ENCODE measurements around the gene TRPM3. TPM values are rescaled to one million over a fixed set of nuclear protein-coding genes. Genes with fewer than 3 reads are reported as not detected.

Gene TRPM3
- total RNA-seq, 1 donor from 2014 or later = 26.1 TPM

DNA sequence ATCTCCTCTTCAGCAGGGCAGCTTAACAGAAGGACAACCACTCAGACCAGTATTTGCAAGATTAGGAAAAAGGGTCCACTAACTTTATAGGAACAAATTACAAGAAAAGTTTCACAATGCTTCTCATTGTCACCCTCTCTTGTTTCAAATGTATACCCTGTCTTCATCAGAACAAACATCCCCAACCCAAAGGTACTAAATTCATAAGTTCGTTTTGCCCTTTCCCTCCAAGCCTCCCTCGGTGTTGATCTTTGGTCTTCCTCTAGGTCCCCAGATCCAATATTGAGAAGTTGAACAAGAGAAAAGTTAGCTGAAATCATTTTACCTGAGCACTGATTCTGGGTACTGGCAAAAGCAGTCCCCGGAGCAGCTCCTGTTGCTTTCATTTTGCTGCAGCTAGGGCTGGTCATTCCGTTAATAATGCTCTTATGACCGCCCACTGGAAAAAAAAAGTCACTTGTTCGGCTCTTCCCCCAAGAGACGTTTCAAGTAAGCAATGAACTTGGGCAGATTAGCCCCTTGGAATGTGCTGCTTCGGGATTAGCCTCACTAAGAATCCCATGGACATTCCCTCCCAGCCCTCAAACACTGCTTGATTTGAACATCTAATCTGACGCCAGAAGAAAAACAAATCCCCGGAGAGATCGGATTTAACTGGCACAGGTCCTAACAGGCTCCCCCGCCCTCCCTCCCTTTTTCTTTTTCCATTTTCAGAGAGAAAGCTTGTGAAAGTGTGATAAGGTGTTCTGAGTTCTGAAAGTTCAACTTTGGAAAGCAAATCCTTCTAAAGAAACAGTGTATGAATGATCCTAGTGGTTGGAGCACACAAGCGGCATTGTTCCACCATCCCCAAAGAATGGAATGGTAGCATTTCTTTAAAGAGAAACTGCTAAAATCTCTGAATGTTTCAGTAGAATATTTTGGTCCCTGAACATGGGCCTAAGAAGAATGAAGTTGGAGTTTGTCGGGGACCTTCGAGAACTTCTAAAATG, 252.5 kb downstream of the TRPM3 start:
- ATAC-seq (peak; percentile 65), DNase-seq (ENCODE audit: low spot score) (no peak)
- intact Hi-C loops (cut with DNase I) = no loop called here

DNA sequence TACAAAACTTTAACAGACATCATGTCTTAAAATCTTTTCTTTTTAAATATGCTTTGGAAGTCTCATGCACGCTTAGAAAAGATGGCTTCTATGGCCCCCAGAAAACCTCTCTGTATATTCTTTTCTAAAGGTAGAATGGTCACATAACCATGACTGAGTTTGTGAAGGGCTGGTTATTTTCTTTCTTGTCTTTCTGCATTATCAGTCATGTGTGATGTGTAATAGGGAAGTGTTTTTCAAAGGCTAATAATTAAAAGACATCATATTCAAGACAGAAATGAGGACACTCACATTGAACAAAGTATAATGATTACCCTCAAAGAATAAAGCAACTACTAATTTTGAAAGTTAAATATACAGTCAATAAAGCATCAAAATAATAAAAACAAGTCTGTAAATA, 253.4 kb downstream of the TRPM3 start:
- intact Hi-C loops (cut with DNase I) = no loop called here
- ATAC-seq (no peak), DNase-seq (ENCODE audit: low spot score) (no peak)

DNA sequence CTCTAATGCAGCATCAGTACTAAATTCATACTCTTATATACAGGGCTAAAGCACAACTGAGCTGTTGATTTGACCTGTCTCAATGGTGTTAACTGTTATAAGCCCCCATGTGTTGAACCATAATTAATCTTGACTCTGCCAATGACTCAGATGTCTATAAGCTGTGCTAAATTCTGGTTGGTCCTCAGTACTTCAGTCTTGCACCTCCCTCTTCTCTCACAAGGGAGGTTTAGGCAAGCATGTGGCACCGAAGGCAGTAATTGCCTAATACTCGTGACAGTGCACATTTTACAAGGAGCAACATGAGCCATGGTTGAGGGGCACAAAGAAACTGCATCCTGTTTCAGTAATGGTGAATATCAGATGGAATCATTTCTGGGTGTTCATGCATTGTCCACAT, 255.9 kb downstream of the TRPM3 start:
- ATAC-seq (no peak), DNase-seq (ENCODE audit: low spot score) (no peak)
- intact Hi-C loops (cut with DNase I) = no loop called here

DNA sequence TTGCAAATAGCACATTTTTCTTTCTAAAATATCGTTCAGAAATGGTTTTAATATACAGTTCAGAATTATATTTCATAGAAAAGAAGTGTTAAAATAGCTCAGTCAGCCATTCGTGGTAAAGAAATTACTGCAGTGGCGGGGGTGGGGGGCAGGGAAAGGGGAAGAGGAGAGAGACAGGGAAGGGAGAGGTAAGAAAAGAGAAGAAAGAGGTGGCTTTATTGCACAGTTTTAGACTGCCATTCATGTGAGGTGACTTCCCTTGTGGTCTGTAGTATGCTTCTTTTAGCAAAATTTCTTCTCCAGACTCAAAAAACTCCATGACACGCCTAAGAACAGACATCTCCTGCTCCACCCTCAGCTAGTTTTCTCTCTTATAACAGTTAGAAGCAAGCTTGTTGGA, 259.6 kb downstream of the TRPM3 start:
- DNase-seq (ENCODE audit: low spot score) (no peak), ATAC-seq (no peak)
- intact Hi-C loops (cut with DNase I) = no loop called here

DNA sequence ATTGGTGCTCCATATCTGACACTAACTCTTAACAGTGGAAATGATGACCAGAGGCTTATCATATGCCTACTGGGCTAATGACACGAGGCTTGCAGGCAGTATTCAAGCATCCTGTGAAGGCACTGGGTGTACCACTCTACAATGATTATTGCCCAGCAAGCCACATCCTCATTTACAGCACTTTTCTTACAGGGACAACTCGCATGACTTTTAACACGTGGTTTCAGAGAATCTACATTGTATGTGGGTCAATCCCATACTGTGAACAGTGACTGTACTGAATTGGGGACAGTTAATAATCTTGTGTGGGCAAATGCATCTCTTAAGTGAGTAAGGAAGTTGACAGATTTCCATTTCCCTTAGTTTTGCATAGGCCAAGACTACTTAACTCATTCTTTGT, 260.0 kb downstream of the TRPM3 start:
- no peak for DNase-seq (ENCODE audit: low spot score)
- ATAC-seq = no peak
- intact Hi-C loops (cut with DNase I) = no loop called here

DNA sequence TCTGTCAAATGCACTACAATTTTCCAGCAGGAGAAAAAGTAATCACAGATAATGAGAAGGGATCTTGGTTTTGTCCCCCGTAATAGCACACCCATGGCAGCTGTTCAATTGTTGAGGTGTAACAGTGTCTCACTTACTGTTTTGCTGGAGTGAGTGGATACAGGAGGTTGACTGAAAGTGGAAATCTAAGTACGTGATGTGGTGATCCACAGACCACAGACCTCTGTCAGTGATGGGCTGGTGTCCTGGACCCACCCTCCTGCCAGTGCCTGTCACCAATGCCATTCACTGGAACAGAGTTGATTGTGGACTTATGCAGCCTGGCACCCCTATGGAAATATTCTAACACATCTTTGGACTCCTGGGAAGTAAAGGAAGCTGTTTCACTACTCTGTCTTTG, 261.7 kb downstream of the TRPM3 start:
- no peak for ATAC-seq
- no peak for DNase-seq (ENCODE audit: low spot score)
- intact Hi-C loops (cut with DNase I) = no loop called here

DNA sequence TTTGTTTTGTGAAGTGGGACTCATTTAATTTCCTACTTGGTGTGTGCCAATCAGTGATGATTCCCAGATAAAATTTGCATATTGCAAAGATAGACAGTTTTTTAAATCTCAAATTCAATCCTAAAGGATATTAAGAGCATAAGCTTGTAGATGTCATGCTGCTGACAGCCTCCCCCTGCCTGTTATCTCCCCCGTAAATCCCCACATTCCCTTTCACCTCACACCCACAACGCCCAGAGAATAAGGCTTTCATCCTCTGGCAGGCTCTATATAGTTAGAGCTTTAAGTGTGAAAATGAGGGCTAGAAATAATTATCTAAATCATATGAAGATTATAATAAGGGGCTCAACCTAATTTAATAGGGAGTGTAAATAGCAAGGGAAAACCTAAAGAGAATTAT, 265.0 kb downstream of the TRPM3 start:
- intact Hi-C loops (cut with DNase I) = no loop called here
- ATAC-seq = no peak
- DNase-seq (ENCODE audit: low spot score) = no peak

DNA sequence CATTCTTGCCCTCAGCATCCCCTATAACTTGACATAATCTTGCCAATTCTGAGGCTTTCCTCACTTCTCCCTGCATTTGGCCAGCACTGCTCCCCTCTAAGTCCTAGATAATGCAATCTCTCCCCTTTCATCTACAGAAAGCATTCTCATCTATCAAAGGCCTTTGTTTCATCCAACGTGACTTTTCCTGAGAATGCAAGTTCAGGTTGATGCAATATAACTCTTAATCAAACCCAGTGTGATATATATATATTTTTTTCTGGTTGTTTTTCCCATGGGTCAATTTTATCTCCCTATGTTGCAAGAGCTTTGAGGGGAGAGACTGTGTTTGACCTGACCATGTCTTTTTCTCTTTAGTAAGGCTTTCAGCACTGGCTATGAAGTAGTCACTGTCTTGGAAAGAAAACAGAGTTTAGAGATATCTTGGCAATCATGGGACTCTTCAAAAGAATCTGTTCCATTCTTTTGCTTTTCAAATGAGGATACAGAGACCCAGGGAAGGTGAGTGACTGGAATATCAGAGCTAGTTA, 268.6 kb downstream of the TRPM3 start:
- ATAC-seq (no peak), DNase-seq (ENCODE audit: low spot score) (no peak)
- intact Hi-C loops (cut with DNase I) = no loop called here

DNA sequence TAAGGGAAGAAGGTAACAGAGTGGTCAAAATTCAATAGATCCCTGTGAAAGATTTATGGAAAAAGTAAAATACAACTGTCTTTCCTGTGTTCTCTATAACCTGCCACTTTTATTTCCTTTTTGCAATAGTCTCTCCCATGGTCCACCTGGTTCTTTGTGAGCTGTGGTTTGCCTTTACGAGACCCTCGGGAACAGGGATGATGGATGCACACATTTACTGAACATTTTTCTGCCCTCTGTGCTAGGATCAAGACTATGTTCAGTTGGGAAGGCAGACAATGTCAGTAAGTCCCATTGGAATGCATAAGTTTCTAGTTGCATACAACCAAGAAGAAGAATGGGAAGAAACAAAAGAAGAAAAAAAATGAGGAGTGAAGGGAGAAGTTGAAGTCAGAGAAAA, 281.2 kb downstream of the TRPM3 start:
- DNase-seq (ENCODE audit: low spot score) (no peak), ATAC-seq (no peak)
- intact Hi-C loops (cut with DNase I) = no loop called here

DNA sequence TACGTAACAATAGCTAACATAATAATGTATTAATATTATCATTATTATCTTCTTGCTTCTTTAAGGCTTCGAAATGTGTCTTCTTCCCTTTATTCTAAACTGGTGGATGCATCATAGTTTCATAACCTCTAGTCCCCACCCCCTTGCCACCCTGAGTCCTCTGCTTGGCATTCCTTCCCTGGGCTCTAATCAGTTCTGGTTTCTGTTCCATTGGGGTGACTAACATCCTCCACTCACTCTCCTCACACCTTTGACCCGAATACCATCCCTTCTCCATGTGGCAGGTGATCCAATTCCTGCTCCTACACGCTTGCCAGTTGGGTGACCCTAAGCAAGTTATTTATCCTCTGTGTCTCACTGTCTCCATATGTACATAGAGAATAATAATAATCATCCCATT, 286.1 kb downstream of the TRPM3 start:
- intact Hi-C loops (cut with DNase I) = no loop called here
- ATAC-seq (no peak), DNase-seq (ENCODE audit: low spot score) (no peak)

DNA sequence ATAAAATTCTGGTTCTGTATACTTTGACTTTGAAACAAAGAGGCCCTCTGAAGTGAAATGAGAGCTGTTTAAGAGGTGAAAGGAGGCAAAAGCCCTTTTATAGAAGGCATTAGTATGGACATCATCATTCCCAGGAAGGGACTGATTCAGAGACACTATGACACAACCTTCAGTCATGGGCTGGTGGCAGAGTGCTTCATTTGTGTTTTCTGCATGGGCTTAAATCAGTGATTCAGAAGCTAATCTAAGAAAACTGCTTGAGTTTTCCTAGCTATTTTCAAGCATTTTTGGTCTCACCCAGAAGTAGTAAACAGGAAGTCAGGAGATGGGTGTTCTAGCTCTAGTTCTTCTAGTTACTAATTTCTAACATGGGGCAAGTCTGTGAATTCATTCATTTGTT, 288.9 kb downstream of the TRPM3 start:
- DNase-seq (ENCODE audit: low spot score) (no peak), ATAC-seq (no peak)
- intact Hi-C loops (cut with DNase I) = no loop called here

DNA sequence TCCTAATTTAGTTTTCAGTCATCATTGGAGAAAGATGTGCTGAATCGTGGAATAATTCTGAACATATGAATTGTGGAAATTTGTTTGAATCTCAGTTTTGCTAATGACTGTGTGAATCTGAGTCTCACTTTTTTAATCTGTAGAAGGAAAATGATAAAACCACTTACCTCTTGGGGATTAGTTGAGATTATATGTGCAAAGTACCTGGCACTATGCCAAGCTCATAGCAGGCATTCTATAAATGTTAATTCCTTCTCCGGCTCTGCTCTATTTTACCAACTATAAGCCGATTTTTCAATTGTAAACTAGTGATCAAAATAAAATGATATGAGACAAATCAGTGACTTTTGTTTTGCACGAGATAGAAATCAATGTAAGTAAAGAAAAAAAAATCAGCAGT, 290.8 kb downstream of the TRPM3 start:
- ATAC-seq (no peak), DNase-seq (ENCODE audit: low spot score) (no peak)
- intact Hi-C loops (cut with DNase I) = no loop called here

DNA sequence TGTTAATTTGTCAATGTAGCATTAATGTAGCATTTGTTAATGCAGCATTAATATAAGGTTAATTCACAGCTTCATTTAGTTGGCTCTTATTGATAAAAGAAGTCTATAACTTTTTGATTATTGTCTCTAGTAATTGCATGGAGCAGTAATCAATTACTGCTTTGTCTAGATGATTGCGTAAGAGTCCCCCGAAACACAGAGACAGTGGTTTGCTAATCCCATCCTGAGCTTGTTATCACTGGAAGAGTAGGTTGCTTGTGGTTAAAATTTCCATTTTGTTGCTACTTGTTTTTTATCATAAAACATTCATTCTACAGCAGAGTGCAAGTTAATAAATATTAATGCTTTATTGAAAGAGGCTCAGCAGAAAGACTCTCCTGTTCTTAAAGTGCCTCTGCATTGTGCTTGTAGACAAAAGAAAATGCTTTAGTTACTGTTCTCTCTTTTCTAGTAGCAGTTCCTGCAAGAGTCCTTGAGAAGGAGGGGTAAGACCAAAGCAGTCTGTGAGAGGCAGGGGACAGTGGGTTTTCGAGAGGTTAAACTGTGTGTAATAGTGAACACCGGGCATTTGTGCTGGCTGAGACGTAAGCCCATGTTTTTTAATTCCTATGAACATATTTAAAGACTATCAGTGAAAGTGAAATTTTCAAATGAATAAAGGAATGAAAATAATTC, 291.7 kb downstream of the TRPM3 start:
- intact Hi-C loops (cut with DNase I) = no loop called here
- ATAC-seq (no peak), DNase-seq (ENCODE audit: low spot score) (no peak)

DNA sequence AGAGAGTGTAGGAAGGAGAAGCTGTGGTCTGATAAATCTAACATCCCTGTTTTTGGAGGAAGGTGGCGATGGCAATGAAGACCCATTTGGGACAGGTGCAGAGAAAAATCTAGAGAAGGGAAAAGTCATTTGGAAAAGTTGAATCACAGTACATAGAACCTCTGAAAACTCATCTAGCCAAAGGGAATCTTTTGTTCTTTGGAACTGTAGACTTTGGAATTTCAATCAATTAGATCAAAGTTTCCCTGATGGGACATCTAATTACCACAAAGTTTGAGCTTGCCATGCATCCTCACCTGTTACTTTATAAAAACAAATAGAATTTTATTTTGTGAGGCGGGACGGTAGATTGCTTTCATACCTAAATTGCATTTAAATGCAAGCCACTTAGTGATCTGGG, 294.9 kb downstream of the TRPM3 start:
- DNase-seq (ENCODE audit: low spot score) = no peak
- intact Hi-C loops (cut with DNase I) = no loop called here
- no peak for ATAC-seq

DNA sequence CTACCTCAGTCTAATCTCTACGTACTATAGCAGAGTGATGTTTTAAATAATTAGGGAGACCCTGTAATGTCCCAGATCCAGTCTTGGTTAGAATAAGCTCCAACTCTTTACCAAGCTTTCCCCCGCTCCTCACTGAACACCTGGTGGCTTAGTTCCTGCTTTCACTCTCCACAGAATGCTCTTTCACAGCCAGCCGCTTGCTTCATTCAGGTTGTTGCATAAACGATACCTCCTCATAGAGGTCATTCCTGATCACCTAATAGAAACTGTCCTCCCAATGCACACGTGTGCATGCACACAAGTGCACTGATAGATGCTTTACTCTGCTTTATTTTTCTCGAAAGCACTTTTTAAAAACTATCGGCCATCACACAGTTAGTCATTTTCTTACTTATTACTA, 298.1 kb downstream of the TRPM3 start:
- no peak for DNase-seq (ENCODE audit: low spot score)
- ATAC-seq = no peak
- intact Hi-C loops (cut with DNase I) = no loop called here

DNA sequence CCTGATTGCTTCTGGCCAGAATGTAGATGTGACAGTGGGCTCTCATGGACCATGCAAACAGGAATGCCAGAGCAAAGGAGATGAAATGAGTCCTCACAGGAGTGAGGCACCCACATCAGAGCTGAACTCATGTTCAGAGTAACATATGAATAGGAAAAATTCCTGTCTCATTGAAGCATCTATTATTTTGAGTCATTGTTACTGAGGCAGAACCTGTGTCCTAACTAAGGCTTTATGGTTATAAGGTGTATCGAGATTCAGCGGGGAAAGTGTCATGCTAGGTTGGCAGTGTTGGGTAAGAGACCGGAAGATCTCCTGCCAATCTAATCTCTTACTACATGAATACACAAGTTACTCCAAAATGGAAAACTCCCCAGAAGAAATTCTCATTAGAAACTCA, 304.1 kb downstream of the TRPM3 start:
- no peak for ATAC-seq
- intact Hi-C loops (cut with DNase I) = no loop called here
- no peak for DNase-seq (ENCODE audit: low spot score)

DNA sequence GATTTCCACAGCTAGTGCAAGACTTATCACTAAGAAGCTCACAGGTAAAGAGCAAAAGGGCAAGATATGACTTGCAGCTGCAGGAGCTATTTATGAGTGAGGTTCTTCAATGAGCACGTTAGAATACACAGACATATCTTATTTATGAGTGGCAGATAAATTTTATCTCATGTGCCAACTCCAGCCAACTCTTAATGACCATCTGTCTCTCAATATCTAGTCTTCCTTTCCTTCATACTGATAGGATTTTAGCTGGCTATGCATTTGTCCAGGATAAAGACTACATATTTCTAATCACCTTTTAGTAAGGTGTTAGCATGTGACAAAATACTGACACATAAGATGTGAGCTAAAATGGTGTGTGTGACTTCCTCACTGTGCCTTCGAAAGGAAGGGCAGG, 304.5 kb downstream of the TRPM3 start:
- intact Hi-C loops (cut with DNase I) = no loop called here
- no peak for ATAC-seq
- DNase-seq (ENCODE audit: low spot score) = no peak

DNA sequence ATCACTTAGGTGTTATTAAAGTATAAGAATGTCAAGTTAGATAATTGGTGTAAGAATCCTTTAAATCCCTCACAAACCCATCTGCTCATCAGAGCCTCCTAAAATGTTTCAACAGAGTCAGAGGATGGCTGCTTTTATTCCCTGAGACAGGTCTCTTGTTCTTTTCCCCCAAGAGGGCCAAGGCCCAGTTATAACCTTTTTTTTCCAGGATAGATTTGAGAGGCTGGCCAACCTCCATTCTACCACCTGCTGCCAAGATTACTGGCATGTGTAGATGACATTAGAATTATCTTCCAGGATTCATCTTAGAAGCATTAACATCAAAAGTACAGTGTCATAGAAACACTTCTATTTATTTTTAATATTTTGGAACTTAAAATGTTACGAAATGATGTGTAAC, 305.1 kb downstream of the TRPM3 start:
- ATAC-seq = no peak
- intact Hi-C loops (cut with DNase I) = no loop called here
- DNase-seq (ENCODE audit: low spot score) = no peak

DNA sequence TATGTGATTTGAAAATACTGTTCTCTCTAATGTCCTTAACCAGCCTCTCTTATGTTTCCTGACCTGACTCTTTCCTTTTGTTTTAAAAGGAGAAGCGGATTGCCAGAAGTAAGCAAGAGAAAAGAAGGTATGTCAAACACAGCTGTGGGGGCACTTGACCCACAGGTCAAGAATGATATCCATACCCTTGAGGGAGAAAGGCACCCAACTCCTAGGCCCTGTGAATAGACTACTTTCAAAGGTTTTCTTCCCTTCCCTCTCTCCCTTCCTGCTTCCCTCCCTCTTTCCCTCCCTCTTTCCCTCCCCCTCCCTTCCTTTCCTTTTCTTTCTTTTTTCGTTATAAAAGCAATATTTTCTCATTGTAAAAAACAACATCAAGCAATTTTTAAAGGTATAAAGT, 306.8 kb downstream of the TRPM3 start:
- ATAC-seq (no peak), DNase-seq (ENCODE audit: low spot score) (no peak)
- intact Hi-C loops (cut with DNase I) = no loop called here

DNA sequence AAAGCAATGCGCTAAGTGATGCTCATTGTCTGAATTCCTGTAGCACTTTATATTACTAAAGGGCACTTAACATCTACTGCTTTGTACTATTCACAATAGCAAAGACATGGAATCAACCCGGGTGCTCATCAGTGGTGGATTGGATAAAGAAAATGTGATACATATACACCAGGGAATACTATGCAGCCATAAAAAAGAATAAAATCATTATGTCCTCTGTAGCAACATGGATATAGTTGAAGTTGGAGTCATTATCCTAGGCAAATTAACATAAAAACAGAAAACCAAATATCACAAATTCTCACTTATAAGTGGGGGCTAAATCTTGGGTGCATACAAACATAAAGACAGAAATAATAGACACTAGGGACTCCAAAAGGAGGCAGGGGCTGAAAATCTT, 308.3 kb downstream of the TRPM3 start:
- no peak for ATAC-seq
- no peak for DNase-seq (ENCODE audit: low spot score)
- intact Hi-C loops (cut with DNase I) = no loop called here

All from sciatic nerve (tissue), 2 donors.